ENCODE measurements around the gene MORF4L1. TPM values are rescaled to one million over a fixed set of nuclear protein-coding genes. Genes with fewer than 3 reads are reported as not detected.

Gene MORF4L1
- 265 and 301 TPM in 2 replicates for total RNA-seq

GRCh38 chr15:78872155-78872971, at the start of gene MORF4L1:
Gene MORF4L1 (plus strand): TSS chr15:78872890. CDS start chr15:78873018, 128 bp downstream.

DNA sequence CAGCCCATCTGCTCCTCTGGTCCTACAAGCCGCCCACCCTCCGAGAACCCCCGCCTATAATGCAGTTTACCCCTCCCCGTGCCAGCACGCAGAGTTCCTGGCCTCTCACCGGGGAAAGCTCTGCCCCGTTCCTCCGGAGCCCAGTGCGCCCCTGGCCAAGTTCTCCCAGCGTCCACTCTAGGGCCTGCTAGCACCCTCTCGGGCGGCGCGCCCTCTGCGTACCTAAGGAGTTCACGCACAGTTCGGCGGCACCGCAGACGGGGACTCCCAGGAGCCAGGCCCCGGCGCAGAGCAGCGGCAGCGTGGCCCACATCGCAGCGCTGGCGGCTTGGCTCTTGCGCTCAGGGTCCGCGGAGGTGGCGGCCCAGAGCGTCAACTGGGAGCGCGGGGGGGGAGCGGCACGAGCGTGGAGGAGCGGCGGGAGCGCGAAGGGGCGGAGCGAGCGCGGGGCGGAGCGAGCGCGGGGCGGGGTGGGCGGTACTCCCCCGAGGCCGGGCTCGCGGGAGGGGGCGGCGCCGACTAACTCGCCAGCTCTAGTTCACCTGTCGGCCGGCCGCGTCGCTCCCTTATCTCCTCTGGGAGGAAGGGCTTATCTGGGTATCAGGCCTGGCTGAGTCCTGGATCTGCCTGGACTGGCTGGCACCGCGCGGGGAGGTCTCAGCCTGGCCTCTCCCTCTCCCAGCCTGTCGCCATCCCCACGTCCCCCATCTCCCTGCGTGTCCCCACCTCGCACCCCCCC, 72.1 kb downstream of the MORF4L1 start, which contains the start of gene CTSH:
Gene CTSH, minus strand, starts transcription at position 378 of the 739 bp plus-strand sequence. Its CDS starts 65 bp downstream, at position 313.

Other genes starting within 250 kb of the MORF4L1 start
- not detected in 2 replicates for gene CHRNB4, start 231.7 kb upstream of the MORF4L1 start, total RNA-seq
- 0.98 and 1.6 TPM in 2 replicates for gene ADAMTS7, start 61.4 kb upstream of the MORF4L1 start, total RNA-seq
- 36.6 and 39.2 TPM in 2 replicates for gene CTSH, start 72.2 kb downstream of the MORF4L1 start, total RNA-seq
- gene RASGRF1, start 217.9 kb downstream of the MORF4L1 start, total RNA-seq: not detected in 2 replicates